OCI-LY7 (cell line): ENCODE results near the gene CACNA2D1.

Source experiments
- CTCF ChIP-seq: fragments of 200-600 bp; sonication (generic); conservative IDR thresholded peaks from 2 replicates; pipeline ENCODE4 v1.5.1; 2014; ENCODE audit warnings: mild to moderate bottlenecking, antibody characterized with exemption, low read length, moderate library complexity, mixed read lengths
- EZH2phosphoT487 ChIP-seq: fragments of 200-600 bp; sonication (generic); IDR thresholded peaks from 2 replicates; pipeline ENCODE4 v1.6.1; 2018; ENCODE audit warnings: low read depth, borderline replicate concordance, mild to moderate bottlenecking, mixed run types, antibody characterized with exemption, low read length, moderate library complexity, mixed read lengths

GRCh38 chr7:82255706-82256105 is 187.9 kb downstream of the CACNA2D1 start:
- TF ChIP-seq CTCF (no peak), EZH2phosphoT487 (no peak)
